ENCODE data around the gene DDC.

DNA sequence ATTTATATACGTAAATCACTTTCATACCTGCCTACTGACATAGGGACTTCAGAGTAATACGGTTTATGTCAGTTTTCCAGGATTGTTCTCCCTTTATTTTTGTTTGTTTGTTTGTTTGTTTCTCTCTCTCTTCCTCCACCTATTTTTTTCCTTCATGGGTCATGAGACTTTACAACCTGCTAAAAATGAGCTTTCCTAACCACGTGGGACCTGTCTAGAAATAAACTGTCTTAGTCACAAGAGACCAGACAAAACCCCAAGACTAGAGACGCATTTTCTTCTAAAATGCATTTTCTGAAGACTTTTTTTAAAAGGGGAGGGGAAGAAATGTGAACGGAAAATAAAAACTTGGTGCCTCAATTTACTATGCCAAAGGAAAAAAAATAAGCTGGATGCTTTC is 74.0 kb downstream of the DDC start:
- TF ChIP-seq MYC (IDR thresholded peaks at IDR 0.05; ENCODE audit: low read depth, low read length) (no peak), POLR2A (IDR thresholded peaks at IDR 0.05; ENCODE audit: low read depth, low read length) (no peak), EZH2 (IDR thresholded peaks at IDR 0.05; ENCODE audit: borderline replicate concordance, low read depth, low read length, severe bottlenecking) (no peak), POLR2AphosphoS5 (IDR thresholded peaks at IDR 0.05; ENCODE audit: insufficient read depth, low read depth, low read length) (no peak), GATA2 (IDR thresholded peaks at IDR 0.05; ENCODE audit: insufficient read depth, insufficient read length, low read depth, low read length) (no peak), JUN (IDR thresholded peaks at IDR 0.05; ENCODE audit: borderline replicate concordance, insufficient read depth, insufficient read length, low read depth) (no peak)
- TF ChIP-seq, protein P1, sequence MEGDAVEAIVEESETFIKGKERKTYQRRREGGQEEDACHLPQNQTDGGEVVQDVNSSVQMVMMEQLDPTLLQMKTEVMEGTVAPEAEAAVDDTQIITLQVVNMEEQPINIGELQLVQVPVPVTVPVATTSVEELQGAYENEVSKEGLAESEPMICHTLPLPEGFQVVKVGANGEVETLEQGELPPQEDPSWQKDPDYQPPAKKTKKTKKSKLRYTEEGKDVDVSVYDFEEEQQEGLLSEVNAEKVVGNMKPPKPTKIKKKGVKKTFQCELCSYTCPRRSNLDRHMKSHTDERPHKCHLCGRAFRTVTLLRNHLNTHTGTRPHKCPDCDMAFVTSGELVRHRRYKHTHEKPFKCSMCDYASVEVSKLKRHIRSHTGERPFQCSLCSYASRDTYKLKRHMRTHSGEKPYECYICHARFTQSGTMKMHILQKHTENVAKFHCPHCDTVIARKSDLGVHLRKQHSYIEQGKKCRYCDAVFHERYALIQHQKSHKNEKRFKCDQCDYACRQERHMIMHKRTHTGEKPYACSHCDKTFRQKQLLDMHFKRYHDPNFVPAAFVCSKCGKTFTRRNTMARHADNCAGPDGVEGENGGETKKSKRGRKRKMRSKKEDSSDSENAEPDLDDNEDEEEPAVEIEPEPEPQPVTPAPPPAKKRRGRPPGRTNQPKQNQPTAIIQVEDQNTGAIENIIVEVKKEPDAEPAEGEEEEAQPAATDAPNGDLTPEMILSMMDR (IDR thresholded peaks at IDR 0.05; ENCODE audit: extremely low read depth in 1 of 2, insufficient read depth in 1 of 2, low read depth in 1 of 2, low read length in 2 of 2), result no peak
- TF ChIP-seq, protein P2, sequence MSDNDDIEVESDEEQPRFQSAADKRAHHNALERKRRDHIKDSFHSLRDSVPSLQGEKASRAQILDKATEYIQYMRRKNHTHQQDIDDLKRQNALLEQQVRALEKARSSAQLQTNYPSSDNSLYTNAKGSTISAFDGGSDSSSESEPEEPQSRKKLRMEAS (IDR thresholded peaks at IDR 0.05; ENCODE audit: insufficient read depth, insufficient read length), result no peak
